Putamen (tissue), 1 donor: ENCODE measurements around the gene ALDH18A1.

Experiments
- DNase-seq: peaks from one replicate; pipeline ENCODE4 v3.0.0-alpha.2; 2016; ENCODE audit warnings: low spot score

ALDH18A1 gene

DNA sequence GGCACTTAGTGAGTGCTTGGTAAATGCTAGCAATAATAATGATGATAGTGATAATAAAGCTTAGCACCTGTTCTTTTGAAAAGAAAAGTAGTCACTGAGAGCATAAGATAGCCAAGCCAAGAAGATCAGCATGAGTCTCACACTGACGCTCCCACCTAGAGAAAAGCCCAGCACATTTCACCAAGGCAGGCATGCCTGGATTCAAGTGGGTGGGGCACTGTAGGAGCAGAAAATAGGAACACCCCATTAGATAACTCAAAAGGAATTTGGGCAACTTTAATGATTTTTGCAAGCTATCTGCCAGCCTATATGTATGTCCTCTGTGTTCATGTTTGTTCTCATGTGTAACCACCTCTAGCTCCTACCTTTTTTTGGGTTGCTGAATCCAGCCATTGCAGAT, 77.2 kb downstream of the ALDH18A1 start:
- no peak for DNase-seq

DNA sequence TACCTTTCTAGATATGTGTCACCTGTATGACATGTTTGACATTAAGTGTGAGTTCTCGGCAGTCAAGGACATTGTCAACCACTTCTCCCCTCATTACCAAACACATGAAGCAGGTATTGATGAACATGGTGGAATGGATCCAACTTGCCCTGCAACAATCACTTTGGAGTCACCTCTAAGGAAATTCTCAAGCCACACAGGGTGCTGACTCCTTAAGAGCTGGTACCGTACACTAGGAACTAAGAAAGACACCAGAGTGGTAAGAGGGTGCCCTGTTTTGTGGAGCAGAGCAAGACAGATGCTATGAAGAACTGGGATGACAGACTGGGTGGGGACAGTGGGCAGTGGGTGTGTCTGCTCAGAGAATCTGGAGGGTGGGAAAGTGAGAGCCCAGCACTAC, 77.9 kb downstream of the ALDH18A1 start:
- DNase-seq = no peak

GRCh38 chr10:95574649-95575365, 81.7 kb downstream of the ALDH18A1 start:
- no peak for DNase-seq

- no peak for DNase-seq
Observed at GRCh38 chr10:95573964-95574604, 82.4 kb downstream of the ALDH18A1 start.

GRCh38 chr10:95573527-95573926, 83.0 kb downstream of the ALDH18A1 start:
- DNase-seq = no peak

GRCh38 chr10:95572131-95572820, 84.2 kb downstream of the ALDH18A1 start:
- no peak for DNase-seq

DNA sequence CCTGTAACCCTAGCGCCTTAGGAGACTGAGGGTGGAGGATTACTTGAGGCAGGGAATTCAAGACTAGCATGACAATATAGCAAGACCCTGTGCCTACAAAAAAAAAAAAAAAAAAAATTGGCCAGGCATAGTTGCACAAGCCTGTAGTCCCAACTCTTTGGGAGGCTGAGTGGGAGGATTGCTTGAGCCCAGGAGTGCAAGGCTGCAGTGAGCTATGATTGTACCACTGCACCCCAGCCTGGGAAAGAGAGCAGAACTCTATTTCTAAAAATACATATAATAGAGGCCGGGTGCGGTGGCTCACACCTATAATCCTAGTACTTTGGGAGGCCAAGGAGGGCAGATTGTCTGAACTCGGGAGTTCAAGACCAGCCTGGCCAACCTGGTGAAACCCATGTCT, 85.1 kb downstream of the ALDH18A1 start:
- no peak for DNase-seq

GRCh38 chr10:95569368-95569767, 87.1 kb downstream of the ALDH18A1 start:
- DNase-seq = no peak

GRCh38 chr10:95567903-95568630, 88.4 kb downstream of the ALDH18A1 start:
- DNase-seq = no peak

GRCh38 chr10:95566136-95566535, 90.4 kb downstream of the ALDH18A1 start:
- no peak for DNase-seq

GRCh38 chr10:95565336-95565735, 91.2 kb downstream of the ALDH18A1 start:
- DNase-seq = no peak

- DNase-seq = no peak
Observed at GRCh38 chr10:95564291-95564690, 92.2 kb downstream of the ALDH18A1 start.

DNA sequence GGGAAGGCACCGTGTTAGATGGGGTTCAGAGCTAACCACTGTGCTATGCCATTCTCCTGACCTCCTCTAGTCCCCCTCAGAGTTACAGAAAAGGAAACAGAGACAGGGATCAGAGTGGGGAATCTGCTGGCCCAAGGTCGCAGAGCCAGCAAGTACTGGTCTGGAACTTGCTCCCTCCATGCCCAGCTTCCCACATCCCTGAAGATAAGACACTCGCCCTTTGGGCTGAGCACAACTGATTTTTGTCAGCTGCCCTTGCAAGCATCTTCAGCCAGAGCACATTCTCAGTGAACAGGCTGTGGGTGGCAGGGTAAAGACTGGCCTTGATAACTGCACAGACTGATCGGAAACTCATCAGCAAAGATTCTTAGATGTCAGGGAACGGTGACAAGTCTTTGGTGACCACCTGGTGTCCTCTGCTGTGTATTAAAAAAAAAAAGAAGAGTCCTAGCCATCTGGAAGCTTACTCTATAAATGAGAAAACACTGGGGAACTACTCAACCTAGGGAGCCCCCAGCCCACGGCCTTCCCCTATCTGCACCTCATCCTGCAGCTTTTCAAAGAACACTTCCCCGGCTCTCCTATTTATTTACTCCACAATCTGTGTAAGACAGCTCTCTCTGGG, 94.1 kb downstream of the ALDH18A1 start:
- no peak for DNase-seq

GRCh38 chr10:95561864-95562177, 94.7 kb downstream of the ALDH18A1 start:
- DNase-seq = no peak

- DNase-seq = peak; percentile 94
Observed at GRCh38 chr10:95561177-95561863, 95.2 kb downstream of the ALDH18A1 start, which contains the start of gene SORBS1. Gene SORBS1, minus strand, starts transcription at chr10:95561371. Its CDS starts 120,236 bp downstream, at chr10:95441135.

DNA sequence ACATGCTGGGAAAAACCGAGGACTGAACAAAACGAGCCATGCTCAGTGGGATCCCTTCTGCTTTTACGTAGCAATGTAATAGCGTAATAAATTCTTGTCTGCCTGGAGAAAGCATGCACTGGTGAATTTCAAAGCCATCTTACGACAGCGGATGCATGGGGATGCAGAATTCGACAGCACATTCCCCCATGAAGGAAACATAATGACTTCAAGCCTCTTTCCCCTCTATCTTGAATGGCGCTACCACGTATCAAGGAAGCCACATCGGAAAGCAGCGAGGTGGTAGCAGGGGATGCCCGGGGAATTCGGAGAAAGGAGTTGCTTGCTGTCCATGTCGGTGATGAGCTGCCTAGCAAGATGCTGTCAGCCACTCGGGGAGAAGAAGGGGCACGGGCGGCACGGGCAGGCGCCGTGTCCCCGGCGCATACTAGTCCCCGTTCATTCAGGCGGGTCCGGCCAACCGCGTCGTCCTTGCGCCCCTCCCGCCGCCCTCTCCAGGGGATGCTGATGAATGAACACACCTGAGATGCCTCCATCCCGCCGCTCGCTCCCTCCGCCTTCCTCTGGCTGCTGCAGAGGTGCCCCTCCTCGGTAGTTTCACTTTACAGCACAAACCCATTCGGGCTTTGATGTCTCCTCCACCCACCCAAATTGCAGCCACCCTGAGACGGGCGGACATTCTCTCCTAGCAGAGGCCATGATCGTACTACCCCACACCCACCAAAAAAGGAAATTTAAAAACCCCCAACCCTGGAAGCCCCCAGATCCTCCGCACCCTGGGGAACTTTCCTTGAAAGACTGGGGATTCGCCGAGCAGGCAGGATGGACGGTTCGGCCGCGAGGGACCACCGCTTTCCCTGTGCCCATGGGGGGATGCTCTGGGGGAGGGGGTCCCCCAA, 96.0 kb downstream of the ALDH18A1 start:
- DNase-seq = peak; percentile 42

GRCh38 chr10:95559896-95560277, 96.6 kb downstream of the ALDH18A1 start:
- DNase-seq = no peak

GRCh38 chr10:95559471-95559870, 97.0 kb downstream of the ALDH18A1 start:
- DNase-seq = no peak

GRCh38 chr10:95558593-95559320, 97.8 kb downstream of the ALDH18A1 start:
- no peak for DNase-seq
